GM13977 (cell line): Measurements from ENCODE around the gene TMEM132C.

Experiments used
- DNase-seq: peaks from one replicate; pipeline ENCODE4 v3.0.0; 2012; ENCODE audit warnings: low spot score
- CTCF ChIP-seq: IDR thresholded peaks from 2 replicates; pipeline ENCODE4 v1.5.1; 2012; ENCODE audit warnings: mild to moderate bottlenecking, control low read depth; ENCODE audit not compliant: insufficient read depth; ENCODE audit errors: extremely low read depth, missing control alignments
- in situ Hi-C: fragments of 300-500 bp; cut with MboI; formaldehyde crosslinking; loops from one replicate; pipeline ENCODE4 v1.12.0; 2022; ENCODE audit warnings: low sequenced_read_pairs, low pct_unique_long_range_greater_than_20kb, mixed read lengths, inconsistent platforms; ENCODE audit not compliant: unreplicated experiment

TMEM132C gene

DNA sequence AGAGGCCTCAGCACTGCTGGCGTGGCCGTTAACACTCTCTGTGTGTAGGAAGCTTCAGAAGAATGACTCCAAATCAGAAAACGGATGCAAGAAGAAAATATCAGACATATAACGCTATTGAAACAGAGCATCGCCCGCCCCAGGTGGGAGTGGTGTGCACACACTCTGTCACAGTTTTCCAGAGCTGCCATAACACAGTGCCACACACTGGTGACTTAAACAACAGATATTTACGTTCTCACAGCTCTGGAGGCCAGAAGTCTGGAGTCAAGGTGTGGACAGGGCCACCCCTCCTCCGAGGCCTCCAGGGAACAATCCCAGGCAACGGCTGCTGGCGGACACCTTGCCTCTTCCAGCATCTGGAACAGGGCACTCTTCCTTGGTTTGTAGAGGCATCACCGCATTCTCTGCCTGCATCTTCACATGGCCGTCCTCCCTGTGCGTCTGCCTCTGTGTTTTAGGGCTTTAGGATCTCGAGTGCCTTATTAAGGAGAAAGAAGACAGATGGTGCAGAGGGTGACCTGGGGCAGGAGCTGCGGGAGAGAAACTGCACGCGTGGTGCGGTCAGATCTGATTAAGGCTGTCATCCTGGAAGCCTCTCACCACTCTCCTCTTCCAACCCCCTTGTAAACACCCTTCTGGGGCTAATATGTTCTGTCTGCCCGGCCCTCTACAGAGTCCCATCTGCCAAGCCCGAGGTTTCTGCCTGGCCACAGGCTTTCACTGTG is 415.7 kb downstream of the TMEM132C start:
- no peak for TF ChIP-seq CTCF
- in situ Hi-C loops = no loop called here
- no peak for DNase-seq

DNA sequence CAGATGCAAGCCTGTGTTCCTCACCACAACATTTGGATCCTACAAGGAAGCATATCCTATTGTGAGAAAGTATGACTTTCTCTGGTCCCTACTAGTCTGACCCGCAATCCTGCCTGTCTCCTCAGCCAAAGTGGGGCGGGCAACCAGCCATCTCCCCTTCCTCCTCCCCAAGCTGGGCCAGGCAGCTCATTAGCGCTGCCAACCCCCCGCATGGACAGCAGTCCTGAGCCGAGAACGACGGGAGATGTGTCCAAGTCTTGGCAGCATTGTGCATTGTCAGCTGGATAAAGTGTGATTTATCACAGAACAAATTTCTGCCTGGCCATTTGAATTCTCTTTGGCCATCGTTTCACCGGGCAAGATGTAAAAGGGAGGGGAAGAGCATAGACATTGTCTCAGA is 417.4 kb downstream of the TMEM132C start:
- no peak for DNase-seq
- TF ChIP-seq CTCF = no peak
- in situ Hi-C loops = no loop called here

- no peak for DNase-seq
- TF ChIP-seq CTCF = no peak
- in situ Hi-C loops = no loop called here
These were observed 419.0 kb downstream of the TMEM132C start for GRCh38 chr12:128685903-128686475.

DNA sequence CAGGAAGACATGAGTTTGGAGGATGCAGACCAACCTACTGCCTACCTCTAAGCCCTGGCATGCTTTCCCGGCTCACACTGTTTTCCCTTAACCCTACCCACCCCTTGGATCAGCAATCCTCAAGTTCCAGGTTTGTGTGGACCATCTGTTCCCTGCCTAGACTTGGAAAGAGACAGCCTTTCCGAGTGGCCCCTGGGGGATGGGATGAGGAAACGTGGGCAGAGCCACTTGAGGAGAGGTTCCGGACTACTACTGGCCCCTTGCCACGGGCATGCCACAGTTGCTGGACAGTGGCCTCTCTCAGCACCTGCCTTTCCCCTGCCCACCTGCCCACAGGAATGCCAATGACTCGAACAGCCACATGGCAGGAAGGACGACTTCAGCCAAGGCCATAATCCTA is 420.9 kb downstream of the TMEM132C start:
- TF ChIP-seq CTCF = no peak
- in situ Hi-C loops = no loop called here
- no peak for DNase-seq

DNA sequence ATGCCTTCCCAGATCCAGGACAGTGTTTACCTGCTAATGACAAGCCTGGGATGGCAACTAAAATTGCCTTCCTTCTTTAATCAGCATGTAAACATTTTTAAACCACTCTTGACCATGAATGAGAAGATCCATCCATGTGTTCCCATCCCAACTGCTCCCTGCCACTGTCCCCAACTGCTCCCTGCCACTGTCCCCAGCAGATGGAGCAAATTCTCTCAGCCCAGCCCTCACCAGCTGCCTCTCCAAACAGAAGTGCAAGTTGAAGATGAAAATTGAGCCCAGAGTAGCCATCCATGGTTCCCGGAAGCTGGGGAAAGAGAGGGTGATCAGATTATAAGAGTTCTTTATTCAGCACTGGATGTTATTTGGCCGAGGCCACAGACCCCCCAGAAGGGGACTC is 423.7 kb downstream of the TMEM132C start:
- no peak for TF ChIP-seq CTCF
- DNase-seq = no peak
- in situ Hi-C loops = no loop called here

DNA sequence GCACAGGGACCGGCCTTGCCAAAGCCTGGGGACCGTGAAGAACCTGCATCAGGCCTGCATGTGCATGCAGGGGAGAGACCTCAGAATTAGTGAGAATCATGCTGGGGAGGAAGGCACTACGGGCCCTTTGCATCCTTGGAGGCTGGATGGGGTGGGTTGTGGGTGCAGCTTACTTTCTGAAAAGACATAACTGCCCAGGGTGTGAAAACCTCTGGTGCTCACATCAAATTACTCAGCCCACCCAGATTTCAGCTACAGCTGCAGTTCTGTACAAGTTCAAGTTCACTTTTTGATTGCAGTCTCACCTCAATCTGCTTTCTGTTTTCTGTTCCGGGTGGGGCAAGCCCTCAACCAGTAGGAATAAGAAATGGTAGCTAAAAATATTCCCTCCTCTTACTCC is 426.1 kb downstream of the TMEM132C start:
- TF ChIP-seq CTCF = no peak
- DNase-seq = no peak
- in situ Hi-C loops = no loop called here

DNA sequence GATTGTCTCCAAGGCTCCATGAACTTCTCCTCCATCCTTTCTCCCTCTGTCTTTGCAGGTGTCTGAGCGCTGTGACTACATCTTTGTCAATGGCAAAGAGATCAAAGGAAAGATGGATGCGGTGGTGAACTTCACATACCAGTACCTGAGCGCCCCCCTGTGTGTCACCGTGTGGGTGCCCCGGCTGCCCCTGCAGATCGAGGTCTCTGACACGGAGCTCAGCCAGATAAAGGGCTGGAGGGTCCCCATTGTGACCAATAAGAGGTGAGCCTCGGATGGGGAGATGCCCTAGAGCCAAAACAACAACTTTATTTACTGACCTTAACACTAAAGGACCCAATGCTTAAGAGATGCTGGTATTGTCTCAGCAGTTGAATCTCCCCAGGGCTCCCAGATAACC is 426.8 kb downstream of the TMEM132C start:
- no peak for DNase-seq
- in situ Hi-C loops = no loop called here
- TF ChIP-seq CTCF = no peak
